Suppressor macrophage treated with lipopolysaccharide for 4 hours (primary cell): ENCODE data around the gene GTF3C1.
A peak's percentile ranks its signal among the peaks of the same experiment; 100 is the strongest.
"Not testable (repeated sequence)": the region's sequence is repeated elsewhere in the genome, so short reads cannot be mapped to it uniquely, and the experiment has no call there.

ENCODE experiments used
- DNase-seq: peaks from one replicate; pipeline ENCODE4 v3.0.0-alpha.2; 2020

The GTF3C1 gene

GRCh38 chr16:27461483-27462171 lies 88.1 kb downstream of the GTF3C1 start:
- DNase-seq, result no peak

- DNase-seq, result no peak
Observed at GRCh38 chr16:27460663-27461482, 88.8 kb downstream of the GTF3C1 start.

GRCh38 chr16:27460213-27460612 lies 89.5 kb downstream of the GTF3C1 start:
- no peak for DNase-seq

GRCh38 chr16:27458987-27459688 lies 90.6 kb downstream of the GTF3C1 start:
- no peak for DNase-seq

- peak; percentile 32 for DNase-seq
Observed at GRCh38 chr16:27458258-27458657, 91.5 kb downstream of the GTF3C1 start.

GRCh38 chr16:27457605-27457900 lies 92.2 kb downstream of the GTF3C1 start:
- DNase-seq, result not testable (repeated sequence)

GRCh38 chr16:27455700-27456099 lies 94.0 kb downstream of the GTF3C1 start:
- peak; percentile 65 for DNase-seq

GRCh38 chr16:27453494-27453825 lies 96.3 kb downstream of the GTF3C1 start:
- no peak for DNase-seq

- DNase-seq, result no peak
Observed at GRCh38 chr16:27452569-27453493, 96.9 kb downstream of the GTF3C1 start.

- no peak for DNase-seq
Observed at GRCh38 chr16:27450196-27450549, 99.5 kb downstream of the GTF3C1 start.

GRCh38 chr16:27449434-27450195 lies 100.1 kb downstream of the GTF3C1 start:
- DNase-seq, result peak; percentile 84

- no peak for DNase-seq
Observed at GRCh38 chr16:27448532-27449433, 100.9 kb downstream of the GTF3C1 start.

- DNase-seq, result peak; percentile 35
Observed at GRCh38 chr16:27447301-27447700, 102.4 kb downstream of the GTF3C1 start.

- no peak for DNase-seq
Observed at GRCh38 chr16:27446721-27447120, 103.0 kb downstream of the GTF3C1 start.

GRCh38 chr16:27445502-27446175 lies 104.1 kb downstream of the GTF3C1 start:
- DNase-seq, result no peak

GRCh38 chr16:27444470-27444869 lies 105.2 kb downstream of the GTF3C1 start:
- no peak for DNase-seq

- DNase-seq, result no peak
Observed at GRCh38 chr16:27444015-27444414, 105.7 kb downstream of the GTF3C1 start.

- DNase-seq, result no peak
Observed at GRCh38 chr16:27441998-27442397, 107.7 kb downstream of the GTF3C1 start.

- DNase-seq, result no peak
Observed at GRCh38 chr16:27441276-27441675, 108.4 kb downstream of the GTF3C1 start.

- DNase-seq, result no peak
Observed at GRCh38 chr16:27439271-27440018, 110.3 kb downstream of the GTF3C1 start.
